Kidney (tissue), 22 donors: ENCODE measurements around the gene MORN2. TPM values are rescaled to one million over a fixed set of nuclear protein-coding genes. Genes with fewer than 3 reads are reported as not detected.
"Not testable (repeated sequence)": the region's sequence is repeated elsewhere in the genome, so short reads cannot be mapped to it uniquely, and the experiment has no call there.

Source experiments
- DNase-seq, 5 donors: peaks; one replicate each; pipeline ENCODE4 v3.0.0-alpha.2; 2013 to 2020
- FAIRE-seq: peaks from 2 replicates; lab custom pipeline; 2012; peaks lifted over from hg19 to GRCh38; lab: Jason Lieb, UNC
- H3K27ac ChIP-seq, 2 donors: one replicate each; pipeline ENCODE4 v1.7.0; 2013; ENCODE audit warnings: low read depth in 2 of 2, low read length in 2 of 2, inconsistent platforms in 1 of 2
- H3K27me3 ChIP-seq: one replicate; pipeline ENCODE4 v1.7.1; 2013; ENCODE audit warnings: low read length, inconsistent platforms; ENCODE audit not compliant: control insufficient read depth, insufficient read depth
- H3K36me3 ChIP-seq, 3 donors: one replicate each; pipeline versions ENCODE4 v1.7.0 to v1.7.1; 2013; ENCODE audit warnings: low read length in 3 of 3, control low read depth in 1 of 3, inconsistent platforms in 1 of 3; ENCODE audit not compliant: insufficient read depth in 3 of 3, control insufficient read depth in 2 of 3
- H3K4me1 ChIP-seq, 3 donors: one replicate each; pipeline versions ENCODE4 v1.7.0 to v1.7.1; 2013; ENCODE audit warnings: low read length in 3 of 3, inconsistent platforms in 1 of 3, low read depth in 1 of 3; ENCODE audit not compliant: control insufficient read depth in 2 of 3, insufficient read depth in 2 of 3
- H3K4me3 ChIP-seq, 3 donors: one replicate each; pipeline versions ENCODE4 v1.7.0 to v1.8.1; 2013; ENCODE audit warnings: low read length in 3 of 3, control low read depth in 1 of 3, inconsistent platforms in 1 of 3
- H3K9ac ChIP-seq, 3 donors: one replicate each; pipeline versions ENCODE4 v1.7.0 to v1.7.1; 2013; ENCODE audit warnings: low read length in 3 of 3, control low read depth in 1 of 3, inconsistent platforms in 1 of 3
- H3K9me3 ChIP-seq, 3 donors: one replicate each; pipeline versions ENCODE4 v1.7.0 to v1.7.1; 2013; ENCODE audit warnings: low read length in 3 of 3, control low read depth in 1 of 3, inconsistent platforms in 1 of 3; ENCODE audit not compliant: control insufficient read depth in 2 of 3, insufficient read depth in 1 of 3
- CTCF ChIP-seq: IDR thresholded peaks from 3 replicates; pipeline ENCODE4 v1.5.1; 2012; ENCODE audit warnings: mild to moderate bottlenecking, moderate library complexity, borderline replicate concordance; ENCODE audit not compliant: insufficient read depth; ENCODE audit errors: extremely low read depth
- intact Hi-C: fragments of 100-400 bp; cut with DNase I; formaldehyde crosslinking; loops from one replicate; pipeline ENCODE4 v1.11.1; 2022
- long read RNA-seq, 10 donors: library from polyadenylated mRNA in 1 of 10; unstranded in 1 of 10; transcript quantifications; one replicate each; pipeline ENCODE4 v2.0.0 and lab custom pipeline, GENCODE V29; 2021 to 2026
- polyA plus RNA-seq: library from polyadenylated mRNA; stranded (reverse); fragments of 350-450 nt; fragmentation: Illumina TruSeq; extraction: RNeasy Lipid Tissue Mini Kit (QIAGEN cat#74804); gene quantifications from one replicate; pipeline ENCODE4 v1.2.3, GENCODE V29; 2014; ENCODE audit warnings: low read depth, low replicate concordance; ENCODE audit not compliant: insufficient read depth
- total RNA-seq: library from RNA; stranded (reverse); fragmentation: NEBNext Ultra II Directional; extraction: Animal tissue kit (Norgen Biotek cat#: 25700); gene quantifications from one replicate; pipeline ENCODE4 v1.2.1, GENCODE V29; 2021
- donor health status: control.
- donor health status: control.
- donor health status: control.
- donor health status: control.
- donor health status: control.
- donor health status: DM: yes; HTN: yes; CAD: no.
- donor health status: Normal renal cell carcinoma (clear cell type).

The MORN2 gene
- total RNA-seq (29.6 TPM), polyA plus RNA-seq (121 TPM)
- long read RNA-seq, donor 1, transcript MORN2-201 (5 exons, 739 nt): major isoform, 13 of 18 reads
- long read RNA-seq, donor 1, partial matches to known transcripts: 5 of 18 reads
- long read RNA-seq, donor 1, other reads (novel, unspliced or antisense): 0 of 18 reads
- long read RNA-seq, donor 2, transcript MORN2-201 (5 exons, 739 nt): major isoform, 20 of 20 reads
- long read RNA-seq, donor 2, partial matches to known transcripts: 0 of 20 reads
- long read RNA-seq, donor 2, other reads (novel, unspliced or antisense): 0 of 20 reads
- long read RNA-seq, donor 3, transcript MORN2-201 (5 exons, 739 nt): major isoform, 32 of 41 reads
- long read RNA-seq, donor 3, partial matches to known transcripts: 9 of 41 reads
- long read RNA-seq, donor 3, other reads (novel, unspliced or antisense): 0 of 41 reads
- long read RNA-seq, donor 4, transcript MORN2-201 (5 exons, 739 nt): major isoform, 18 of 18 reads
- long read RNA-seq, donor 4, partial matches to known transcripts: 0 of 18 reads
- long read RNA-seq, donor 4, other reads (novel, unspliced or antisense): 0 of 18 reads
- long read RNA-seq, donor 5, partial matches to known transcripts: 0 of 3 reads
- long read RNA-seq, donor 5, other reads (novel, unspliced or antisense): 0 of 3 reads
- long read RNA-seq, donor 6, transcript MORN2-201 (5 exons, 739 nt): major isoform, 82 of 104 reads
- long read RNA-seq, donor 6, partial matches to known transcripts: 22 of 104 reads
- long read RNA-seq, donor 6, other reads (novel, unspliced or antisense): 0 of 104 reads
- long read RNA-seq, donor 7, transcript MORN2-201 (5 exons, 739 nt): major isoform, 7 of 8 reads
- long read RNA-seq, donor 7, partial matches to known transcripts: 0 of 8 reads
- long read RNA-seq, donor 7, other reads (novel, unspliced or antisense): 1 of 8 reads
- long read RNA-seq, donor 8, transcript MORN2-201 (5 exons, 739 nt): major isoform, 30 of 37 reads
- long read RNA-seq, donor 8, partial matches to known transcripts: 7 of 37 reads
- long read RNA-seq, donor 8, other reads (novel, unspliced or antisense): 0 of 37 reads
- long read RNA-seq, donor 9, transcript MORN2-201 (5 exons, 739 nt): major isoform, 15 of 15 reads
- long read RNA-seq, donor 9, partial matches to known transcripts: 0 of 15 reads
- long read RNA-seq, donor 9, other reads (novel, unspliced or antisense): 0 of 15 reads
- long read RNA-seq, donor 10, transcript MORN2-201 (5 exons, 739 nt): major isoform, 20 of 30 reads
- long read RNA-seq, donor 10, partial matches to known transcripts: 10 of 30 reads
- long read RNA-seq, donor 10, other reads (novel, unspliced or antisense): 0 of 30 reads

- Histone ChIP-seq H3K4me3 (peak within 1 kb of the TSS; percentile 88 to 99 (median 98)), H3K36me3 (peaks cover 0 to 3% (median 0%) of the 10 kb centered on the region in 3 donors), H3K4me1 (peaks cover 0 to 15% (median 4%) of the 10 kb centered on the region in 3 donors), H3K27ac (peak within 1 kb of the TSS in 1 of 2 donors; percentile 9), H3K27me3 (no peaks in the 10 kb centered on the region), H3K9me3 (peaks cover 0 to 2% (median 0%) of the 10 kb centered on the region in 3 donors), H3K9ac (peak within 1 kb of the TSS; percentile 72 to 97 (median 80))
- TF ChIP-seq CTCF: no peak
- no peak for FAIRE-seq
- intact Hi-C loops: no loop called here
- DNase-seq: peak; percentile 93 to 96 (median 95)
Observed at GRCh38 chr2:38875576-38876367, at the start of gene MORN2, which contains the start of gene DHX57. Gene MORN2, plus strand, starts transcription at chr2:38875976. Gene DHX57, minus strand, starts transcription at chr2:38875934. Its CDS starts 7,529 bp downstream, at chr2:38868405.

- H3K4me3 ChIP-seq, DNase-seq, intact Hi-C loops, H3K9ac ChIP-seq, H3K9me3 ChIP-seq, FAIRE-seq, H3K4me1 ChIP-seq, H3K27me3 ChIP-seq, H3K27ac ChIP-seq: not testable (repeated sequence)
- peaks cover 9 to 12% (median 11%) of the 10 kb centered on the region in 3 donors for H3K36me3 ChIP-seq
Observed at GRCh38 chr2:38827539-38828145, 48.1 kb upstream of the MORN2 start.

- FAIRE-seq: no peak
- H3K4me1 ChIP-seq: no peaks in the 10 kb centered on the region
- H3K9ac ChIP-seq: no peak overlapping the region
- intact Hi-C loops: no loop called here
- H3K9me3 ChIP-seq: no peaks in the 10 kb centered on the region
- H3K4me3 ChIP-seq: no peak overlapping the region
- no peaks in the 10 kb centered on the region for H3K27me3 ChIP-seq
- peaks cover 9 to 10% (median 9%) of the 10 kb centered on the region in 3 donors for H3K36me3 ChIP-seq
- no peak for DNase-seq
- no peak for TF ChIP-seq CTCF
- no peak overlapping the region for H3K27ac ChIP-seq
Observed at GRCh38 chr2:38828460-38828859, 47.3 kb upstream of the MORN2 start.
